Neuronal stem cell (in vitro differentiated cells): ENCODE results near the gene ZBED1.
"Not testable (repeated sequence)": the region's sequence is repeated elsewhere in the genome, so short reads cannot be mapped to it uniquely, and the experiment has no call there.

ENCODE experiments used
- DNase-seq: peaks from one replicate; pipeline ENCODE4 v3.0.0-alpha.2; 2013; ENCODE audit warnings: low spot score
- H2AFZ ChIP-seq: one replicate; pipeline ENCODE4 v1.6.1; 2013; ENCODE audit warnings: mild to moderate bottlenecking, low read length, inconsistent platforms
- H2AK5ac ChIP-seq: 2 replicates; pipeline ENCODE4 v1.6.1; 2013; ENCODE audit warnings: low read depth, mild to moderate bottlenecking, inconsistent platforms, low read length, moderate library complexity, mixed read lengths
- H2BK120ac ChIP-seq: 2 replicates; pipeline ENCODE4 v1.6.1; 2013; ENCODE audit warnings: low read depth, mild to moderate bottlenecking, inconsistent platforms, low read length, moderate library complexity, mixed read lengths
- H2BK12ac ChIP-seq: one replicate; pipeline ENCODE4 v1.6.1; 2013; ENCODE audit warnings: low read length, inconsistent platforms
- H2BK15ac ChIP-seq: 2 replicates; pipeline ENCODE4 v1.6.1; 2013; ENCODE audit warnings: mild to moderate bottlenecking, low read length, inconsistent platforms, mixed read lengths
- H2BK5ac ChIP-seq: one replicate; pipeline ENCODE4 v1.6.1; 2013; ENCODE audit warnings: inconsistent platforms, mild to moderate bottlenecking, low read length, moderate library complexity
- H3K14ac ChIP-seq: one replicate; pipeline ENCODE4 v1.6.1; 2013; ENCODE audit warnings: low read length, inconsistent platforms
- H3K18ac ChIP-seq: 2 replicates; pipeline ENCODE4 v1.6.1; 2013; ENCODE audit warnings: low read length, inconsistent platforms
- H3K23ac ChIP-seq: 2 replicates; pipeline ENCODE4 v1.6.1; 2013; ENCODE audit warnings: low read depth, mild to moderate bottlenecking, mixed read lengths, low read length, inconsistent platforms; ENCODE audit not compliant: poor library complexity
- H3K27ac ChIP-seq: replicated peaks from 3 replicates; pipeline ENCODE4 v1.5.1; 2013; ENCODE audit warnings: low read length, inconsistent platforms
- H3K27me3 ChIP-seq, 3 experiments: 2 replicates each; pipeline ENCODE4 v1.6.1; 2013; ENCODE audit warnings: low read length in 3 of 3, mild to moderate bottlenecking in 2 of 3, inconsistent platforms in 1 of 3, low read depth in 1 of 3, mixed read lengths in 1 of 3, moderate library complexity in 1 of 3; ENCODE audit not compliant: control insufficient read depth in 3 of 3, insufficient read depth in 3 of 3
- H3K36me3 ChIP-seq, 2 donors: replicated peaks in 1 of 2; 2 replicates each; pipeline ENCODE4 v1.6.1; 2013; ENCODE audit warnings: low read length in 2 of 2; ENCODE audit not compliant: control insufficient read depth in 2 of 2, insufficient read depth in 2 of 2
- H3K4ac ChIP-seq: 2 replicates; pipeline ENCODE4 v1.6.1; 2013; ENCODE audit warnings: inconsistent platforms, mild to moderate bottlenecking, low read length, moderate library complexity
- H3K4me1 ChIP-seq, 2 donors: 1 replicate in 1 of 2; 2 replicates in 1 of 2; pipeline ENCODE4 v1.6.1; 2013; ENCODE audit warnings: low read length in 2 of 2, low read depth in 1 of 2; ENCODE audit not compliant: control insufficient read depth in 2 of 2, insufficient read depth in 1 of 2
- H3K4me2 ChIP-seq: one replicate; pipeline ENCODE4 v1.6.1; 2013; ENCODE audit warnings: mild to moderate bottlenecking, low read length, inconsistent platforms; ENCODE audit not compliant: insufficient read depth, poor library complexity, severe bottlenecking
- H3K4me3 ChIP-seq, 2 donors: 2 replicates each; pipeline ENCODE4 v1.5.1; 2013; ENCODE audit warnings: low read length in 2 of 2, mild to moderate bottlenecking in 2 of 2, inconsistent platforms in 1 of 2, moderate library complexity in 1 of 2
- H3K79me1 ChIP-seq: one replicate; pipeline ENCODE4 v1.6.1; 2013; ENCODE audit warnings: low read depth, mild to moderate bottlenecking, inconsistent platforms, low read length, moderate library complexity
- H3K9ac ChIP-seq: one replicate; pipeline ENCODE4 v1.6.1; 2013; ENCODE audit warnings: mild to moderate bottlenecking, low read depth, low read length, inconsistent platforms; ENCODE audit not compliant: poor library complexity
- H3K9me3 ChIP-seq, 2 donors: replicated peaks in 1 of 2; 2 replicates each; pipeline versions ENCODE3 to v1.6.1; 2013; ENCODE audit warnings: low read length in 2 of 2, mild to moderate bottlenecking in 2 of 2, inconsistent platforms in 1 of 2, low read depth in 1 of 2, mixed read lengths in 1 of 2, moderate library complexity in 1 of 2; ENCODE audit not compliant: control insufficient read depth in 2 of 2, insufficient read depth in 1 of 2
- H4K8ac ChIP-seq: one replicate; pipeline ENCODE4 v1.6.1; 2013; ENCODE audit warnings: low read depth, mild to moderate bottlenecking, inconsistent platforms, low read length, moderate library complexity
- H4K91ac ChIP-seq: one replicate; pipeline ENCODE4 v1.6.1; 2013; ENCODE audit warnings: low read length, low read depth, mild to moderate bottlenecking, inconsistent platforms; ENCODE audit not compliant: poor library complexity
- WGBS, 2 donors: extraction: QIAGEN DNeasy Blood & Tissue Kit; methylation state at CpG; one replicate each; pipeline ENCODE4 v1.1.7; 2013; ENCODE audit warnings: missing lambda C conversion rate in 2 of 2, mixed read lengths in 1 of 2; ENCODE audit not compliant: insufficient read length in 2 of 2, insufficient replicate concordance in 1 of 2; ENCODE audit errors: extremely low coverage in 2 of 2; 5-methylcytosine and 5-hydroxymethylcytosine counted together

The ZBED1 gene

GRCh38 chrX:2478546-2479419, 22.0 kb downstream of the ZBED1 start:
- WGBS, 2 donors = no CpG with 5 or more reads among the region's 21 CpGs
- Histone ChIP-seq H2BK15ac (no peak overlapping the region), H3K4me1 (peaks cover 0 to 4% of the 10 kb centered on the region in 2 donors), H2BK12ac (no peak overlapping the region), H3K27ac (no peak overlapping the region), H3K4ac (no peak overlapping the region), H3K4me2 (no peak overlapping the region), H3K79me1 (peaks cover 22% of the 10 kb centered on the region), H3K23ac (no peak overlapping the region), H2BK120ac (no peak overlapping the region), H3K14ac (peak overlapping the region; percentile 49), H3K18ac (peak overlapping the region; percentile 41), H3K4me3 (no peak overlapping the region), H3K9ac (no peak overlapping the region), H2AK5ac (peak overlapping the region; percentile 1), H2AFZ (no peak overlapping the region), H3K27me3 (no peaks in the 10 kb centered on the region), H4K8ac (no peak overlapping the region), H3K36me3 (peaks cover 0 to 7% of the 10 kb centered on the region in 2 donors), H4K91ac (no peak overlapping the region), H2BK5ac (no peak overlapping the region), H3K9me3 (peaks cover 0 to 5% of the 10 kb centered on the region in 2 donors)
- no peak for DNase-seq

- H3K4ac ChIP-seq, H3K27me3 ChIP-seq, DNase-seq, H3K9me3 ChIP-seq, H2BK120ac ChIP-seq, H2AFZ ChIP-seq, H4K8ac ChIP-seq, H3K9ac ChIP-seq, H3K36me3 ChIP-seq, H3K4me2 ChIP-seq, H3K4me3 ChIP-seq, H2BK15ac ChIP-seq, H4K91ac ChIP-seq, H2BK5ac ChIP-seq, H2AK5ac ChIP-seq, H3K4me1 ChIP-seq, H2BK12ac ChIP-seq, H3K23ac ChIP-seq, H3K14ac ChIP-seq, H3K27ac ChIP-seq: not testable (repeated sequence)
- peaks cover 24% of the 10 kb centered on the region for H3K79me1 ChIP-seq
- no CpG with 5 or more reads among the region's 11 CpGs for WGBS, 2 donors
- H3K18ac ChIP-seq = peak overlapping the region; percentile 25
Observed at GRCh38 chrX:2477313-2477712, 23.5 kb downstream of the ZBED1 start.

- no peak overlapping the region for H2AFZ ChIP-seq
- H2BK120ac ChIP-seq = no peak overlapping the region
- no peaks in the 10 kb centered on the region for H3K27me3 ChIP-seq
- H3K4me2 ChIP-seq = no peak overlapping the region
- no peak overlapping the region for H2BK15ac ChIP-seq
- H4K91ac ChIP-seq = peak overlapping the region; percentile 19
- no peak overlapping the region for H2AK5ac ChIP-seq
- H3K27ac ChIP-seq = no peak overlapping the region
- peaks cover 0 to 7% of the 10 kb centered on the region in 2 donors for H3K36me3 ChIP-seq
- no peak overlapping the region for H3K23ac ChIP-seq
- peak overlapping the region; percentile 39 for H3K14ac ChIP-seq
- no peak overlapping the region for H3K9ac ChIP-seq
- no peak overlapping the region for H2BK5ac ChIP-seq
- H4K8ac ChIP-seq = peak overlapping the region; percentile 33
- H3K9me3 ChIP-seq = peaks cover 0 to 5% of the 10 kb centered on the region in 2 donors
- peaks cover 0 to 4% of the 10 kb centered on the region in 2 donors for H3K4me1 ChIP-seq
- no peak overlapping the region for H3K4me3 ChIP-seq
- WGBS, 2 donors = no CpG with 5 or more reads among the region's 18 CpGs
- peak overlapping the region; percentile 54 for H3K18ac ChIP-seq
- H3K4ac ChIP-seq = no peak overlapping the region
- DNase-seq = no peak
- peaks cover 27% of the 10 kb centered on the region for H3K79me1 ChIP-seq
- H2BK12ac ChIP-seq = no peak overlapping the region
Observed at GRCh38 chrX:2474963-2475726, 25.6 kb downstream of the ZBED1 start.
